ENCODE measurements around the gene PIGQ. TPM values are rescaled to one million over a fixed set of nuclear protein-coding genes. Genes with fewer than 3 reads are reported as not detected.

Gene PIGQ
- total RNA-seq, 4 donors from 2014 or later: 10.0 to 56.9 (median 30.7) TPM

GRCh38 chr16:586047-586644, 16.4 kb downstream of the PIGQ start:
- DNase-seq: peak in 1 of 2 donors; percentile 14
- Histone ChIP-seq H3K27ac (no peak overlapping the region), H3K9me3 (no peaks in the 10 kb centered on the region), H3K4me3 (no peak overlapping the region), H3K36me3 (no peaks in the 10 kb centered on the region), H3K4me1 (peaks cover 0 to 18% of the 10 kb centered on the region in 2 donors), H3K27me3 (no peaks in the 10 kb centered on the region)
- intact Hi-C loops (cut with DNase I; ENCODE audit: low total_unique reads): no loop called here
- TF ChIP-seq CTCF (IDR thresholded peaks at IDR 0.05): no peak
- TF ChIP-seq POLR2A (IDR thresholded peaks at IDR 0.05): no peak

- Histone ChIP-seq H3K9me3 (no peaks in the 10 kb centered on the region), H3K36me3 (no peaks in the 10 kb centered on the region), H3K27me3 (no peaks in the 10 kb centered on the region), H3K27ac (no peak overlapping the region), H3K4me1 (peaks cover 0 to 21% of the 10 kb centered on the region in 2 donors), H3K4me3 (no peak overlapping the region)
- peak in 1 of 2 donors; percentile 38 for DNase-seq
- TF ChIP-seq CTCF (IDR thresholded peaks at IDR 0.05) (no peak), POLR2A (IDR thresholded peaks at IDR 0.05) (no peak)
- intact Hi-C loops (cut with DNase I; ENCODE audit: low total_unique reads): no loop called here
Observed at GRCh38 chr16:586645-587590, 17.1 kb downstream of the PIGQ start.

GRCh38 chr16:588639-588888, 18.8 kb downstream of the PIGQ start:
- Histone ChIP-seq H3K36me3 (no peaks in the 10 kb centered on the region), H3K27me3 (no peaks in the 10 kb centered on the region), H3K9me3 (no peaks in the 10 kb centered on the region), H3K27ac (peak overlapping the region; percentile 97 to 98), H3K4me1 (peaks cover 0 to 21% of the 10 kb centered on the region in 2 donors), H3K4me3 (peak overlapping the region; percentile 70 to 78)
- no peak for TF ChIP-seq CTCF (IDR thresholded peaks at IDR 0.05)
- TF ChIP-seq POLR2A (IDR thresholded peaks at IDR 0.05): no peak
- peak in 1 of 2 donors; percentile 42 for DNase-seq
- intact Hi-C loops (cut with DNase I; ENCODE audit: low total_unique reads): no loop called here

GRCh38 chr16:588889-589657, 19.3 kb downstream of the PIGQ start:
- Histone ChIP-seq H3K4me1 (peaks cover 0 to 21% of the 10 kb centered on the region in 2 donors), H3K9me3 (no peaks in the 10 kb centered on the region), H3K36me3 (no peaks in the 10 kb centered on the region), H3K27ac (peak overlapping the region; percentile 97 to 98), H3K27me3 (no peaks in the 10 kb centered on the region), H3K4me3 (peak overlapping the region; percentile 70 to 78)
- DNase-seq: peak; percentile 96 to 97
- intact Hi-C loops (cut with DNase I; ENCODE audit: low total_unique reads): no loop called here
- TF ChIP-seq CTCF (IDR thresholded peaks at IDR 0.05) (peak in 1 of 4 experiments; percentile 23), POLR2A (IDR thresholded peaks at IDR 0.05) (peak; percentile 70 to 81)
